DMS114 treated with DMSO at 0.1 percent for 48 hours (cell line): ENCODE measurements around the gene AUTS2.

Source experiments
- DNase-seq: peaks from one replicate; lab custom pipeline; 2025; ENCODE audit not compliant: unreplicated experiment; lab: John Stamatoyannopoulos, UW

AUTS2 gene

DNA sequence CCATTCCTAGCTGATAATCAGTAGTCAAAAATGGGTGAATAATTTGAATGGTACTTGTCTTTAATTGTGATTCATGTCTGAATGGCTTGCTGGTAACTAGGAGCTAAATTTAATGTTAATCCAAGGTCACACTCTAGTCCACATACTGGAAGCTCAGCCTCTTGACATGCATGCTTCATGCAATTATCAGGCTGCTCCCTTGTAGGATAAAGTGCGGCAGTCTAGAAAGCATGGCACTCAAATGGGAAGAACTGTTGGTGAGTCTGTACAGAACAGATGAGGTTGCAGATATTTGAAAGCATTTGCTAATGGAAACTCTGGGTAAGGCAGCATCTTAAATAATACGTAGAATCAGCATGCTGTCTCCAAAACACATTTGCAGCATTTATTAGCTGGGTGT, 499.4 kb downstream of the AUTS2 start:
- no peak for DNase-seq

DNA sequence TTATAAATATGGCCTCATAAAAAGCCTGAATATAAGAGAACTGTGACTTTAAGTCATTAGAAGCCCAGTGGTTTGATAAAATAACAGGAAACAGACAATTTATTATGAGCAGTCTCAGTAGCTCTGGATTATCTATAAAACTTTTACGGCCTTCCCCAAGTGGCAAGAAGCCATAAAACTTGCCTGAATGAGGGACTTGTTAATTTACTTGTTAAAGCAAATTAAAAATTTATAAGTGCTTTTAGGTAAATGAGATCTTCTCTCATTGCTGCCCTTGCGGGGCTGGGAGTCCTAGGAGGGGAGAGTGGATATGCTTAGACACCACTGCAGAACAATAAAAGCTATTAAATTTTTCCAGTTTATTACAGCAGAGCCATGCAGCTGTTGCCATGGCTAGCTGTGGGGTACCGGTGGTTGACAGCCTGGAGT, 499.9 kb downstream of the AUTS2 start:
- no peak for DNase-seq

DNA sequence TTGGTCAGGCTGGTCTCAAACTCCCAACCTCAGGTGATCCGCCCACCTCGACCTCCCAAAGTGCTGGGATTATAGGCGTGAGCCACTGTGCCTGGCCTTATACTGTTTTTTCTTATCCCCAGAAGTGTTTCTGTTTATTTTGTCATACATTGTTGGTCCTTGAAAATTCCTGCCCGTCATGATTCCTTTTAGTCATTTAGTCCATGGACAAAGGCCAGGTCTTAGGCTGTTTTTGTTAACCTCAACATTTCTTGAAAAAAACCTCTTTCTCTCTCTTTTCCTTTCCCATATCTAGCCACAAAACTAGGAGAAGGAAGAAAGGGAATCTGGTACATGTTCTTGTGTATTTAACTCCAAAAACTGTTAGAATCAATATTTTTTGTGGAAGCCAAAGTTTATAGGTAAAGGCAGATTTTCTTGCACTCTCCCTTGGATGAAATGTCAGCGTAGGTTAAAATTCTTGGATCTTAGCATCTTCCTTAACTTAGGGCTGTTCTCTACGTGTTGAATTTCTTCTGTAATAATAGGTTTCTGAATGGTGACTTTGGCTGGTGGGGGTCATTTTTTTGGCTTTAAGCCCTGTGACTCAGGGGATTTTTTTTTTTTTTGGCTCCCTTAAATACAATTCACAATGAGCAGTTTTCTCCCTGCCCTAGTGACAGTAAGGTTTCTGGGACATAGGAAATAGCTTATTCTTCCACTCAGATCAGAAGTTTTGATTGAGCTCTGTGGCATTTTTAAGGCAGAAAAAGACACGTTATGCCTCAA, 500.8 kb downstream of the AUTS2 start:
- no peak for DNase-seq

DNA sequence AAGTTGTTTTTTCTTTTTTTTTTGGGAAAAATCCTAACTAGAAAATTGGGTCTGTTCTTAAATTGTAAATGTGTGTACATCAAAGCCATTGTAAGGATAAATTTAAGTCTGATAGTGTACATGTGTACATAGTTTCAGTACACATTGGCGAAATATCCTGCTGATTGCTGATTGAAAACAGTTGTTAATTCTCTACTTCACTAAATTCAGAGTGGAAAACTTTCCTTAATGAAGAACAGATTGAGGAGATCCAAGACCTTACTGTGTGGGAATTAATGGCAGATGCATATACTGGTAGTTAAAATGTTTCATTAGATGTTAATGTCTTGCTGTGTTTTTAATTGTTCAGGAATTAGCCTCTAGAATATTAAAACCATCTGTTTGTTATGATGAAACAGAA, 506.0 kb downstream of the AUTS2 start:
- DNase-seq, result no peak

DNA sequence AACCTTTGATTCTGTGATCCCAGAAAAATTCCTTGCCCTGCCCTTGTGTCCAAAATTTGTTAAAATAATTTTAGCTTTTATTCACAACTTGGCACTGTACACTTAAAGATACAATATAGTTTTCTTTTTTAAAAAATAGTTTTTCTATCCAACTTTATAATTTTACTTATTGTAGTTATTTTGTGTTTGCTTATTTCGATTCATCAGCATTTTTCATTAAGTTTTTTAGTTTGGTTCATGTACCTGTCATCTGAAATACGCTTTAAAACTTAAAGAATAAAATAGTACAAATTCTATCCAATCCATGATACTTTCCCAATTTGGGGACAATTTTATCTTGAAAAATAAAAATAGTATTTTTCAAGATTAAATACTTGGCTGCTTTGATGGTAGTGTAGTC, 514.8 kb downstream of the AUTS2 start:
- no peak for DNase-seq

DNA sequence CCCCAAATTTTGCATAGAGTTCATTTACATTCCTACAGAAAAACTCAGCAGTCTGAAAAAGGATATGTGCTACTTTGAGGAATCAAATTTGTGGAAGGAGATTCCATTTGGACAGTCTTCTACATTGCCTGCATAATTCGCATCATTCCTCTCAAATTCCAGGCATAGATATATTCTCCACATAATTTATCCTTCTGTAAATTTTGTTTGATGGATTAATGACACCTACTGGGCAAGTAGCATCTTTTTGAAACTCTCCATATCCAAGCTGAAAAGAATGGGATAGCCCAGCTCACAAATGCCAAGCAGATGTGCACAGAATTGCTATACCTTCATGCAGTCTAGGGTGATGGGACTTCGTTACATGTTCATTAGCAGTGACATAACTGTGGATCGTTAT, 515.3 kb downstream of the AUTS2 start:
- no peak for DNase-seq

DNA sequence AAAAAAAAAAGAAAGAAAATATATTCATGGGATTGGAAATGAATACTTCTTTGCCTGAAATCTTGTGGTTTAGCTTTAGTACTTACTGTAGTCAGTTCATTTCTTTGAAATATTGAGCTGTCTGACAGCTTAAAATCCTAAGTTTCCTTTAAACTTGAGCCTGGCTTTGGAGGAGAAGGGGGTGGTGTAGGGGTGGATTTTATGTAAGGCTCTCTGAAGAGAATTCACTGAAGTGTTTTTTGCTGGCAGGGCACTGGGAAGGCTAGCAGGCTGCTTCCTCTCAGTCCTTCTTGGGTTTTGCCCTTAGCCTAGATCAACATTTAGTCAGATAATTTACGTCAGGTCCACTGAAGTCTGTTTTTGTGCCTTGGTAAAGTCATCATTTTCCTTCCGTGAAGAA, 516.5 kb downstream of the AUTS2 start:
- no peak for DNase-seq

DNA sequence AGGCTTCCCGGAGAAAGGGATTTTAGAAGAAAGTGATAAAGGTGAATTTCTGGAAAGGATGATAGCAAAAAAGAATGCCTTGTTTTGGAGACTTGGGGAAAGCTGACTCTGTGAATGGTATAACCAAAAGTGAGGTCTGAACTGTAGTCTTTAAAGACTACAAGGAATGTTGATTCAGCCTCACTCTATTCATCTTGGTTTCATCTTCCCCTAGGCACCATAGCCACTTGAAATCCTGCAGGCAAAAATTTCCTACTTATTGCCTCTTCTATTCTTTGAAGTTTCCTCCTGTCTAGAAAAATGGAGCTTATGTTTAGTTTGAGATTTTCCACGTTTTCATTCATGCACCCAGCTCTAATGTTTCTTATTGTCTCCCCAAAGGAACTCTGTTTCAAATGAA, 518.0 kb downstream of the AUTS2 start:
- DNase-seq, result no peak

DNA sequence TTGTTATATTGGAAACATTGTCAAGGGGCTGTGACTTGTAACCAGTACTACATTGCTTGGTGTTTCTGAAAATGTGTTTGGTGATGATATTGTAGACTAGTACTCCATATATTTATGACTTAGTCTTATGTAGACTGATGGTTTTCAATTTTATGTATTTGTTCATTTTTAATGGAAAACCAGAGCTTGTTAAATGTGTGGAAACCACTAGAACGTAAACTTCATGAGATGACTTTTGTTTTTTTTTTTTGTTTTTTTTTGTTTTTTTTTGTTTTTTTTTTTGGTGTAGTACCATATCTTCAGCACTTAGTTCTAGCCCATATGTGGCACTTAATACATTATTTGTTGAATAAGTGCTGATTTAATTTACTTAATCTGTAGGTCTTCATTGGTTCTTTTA, 518.6 kb downstream of the AUTS2 start:
- no peak for DNase-seq

DNA sequence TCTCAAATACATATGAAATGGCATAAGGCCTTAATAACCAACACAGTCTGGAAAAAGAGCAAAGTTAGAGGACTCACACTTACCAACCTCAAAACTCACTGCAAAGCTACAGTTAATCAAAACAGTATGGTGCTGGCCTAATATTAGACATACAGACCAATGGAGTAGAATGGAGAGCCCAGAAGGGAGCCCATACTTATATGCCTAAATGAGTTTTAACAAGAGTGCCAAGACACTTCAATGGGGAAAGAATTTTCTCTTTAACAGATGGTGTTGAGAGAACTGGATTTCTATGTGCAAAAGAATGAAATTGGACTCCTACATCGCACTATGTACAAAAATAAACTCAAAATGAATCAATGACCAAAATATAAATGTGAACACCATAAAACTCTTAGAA, 522.6 kb downstream of the AUTS2 start:
- DNase-seq, result no peak

DNA sequence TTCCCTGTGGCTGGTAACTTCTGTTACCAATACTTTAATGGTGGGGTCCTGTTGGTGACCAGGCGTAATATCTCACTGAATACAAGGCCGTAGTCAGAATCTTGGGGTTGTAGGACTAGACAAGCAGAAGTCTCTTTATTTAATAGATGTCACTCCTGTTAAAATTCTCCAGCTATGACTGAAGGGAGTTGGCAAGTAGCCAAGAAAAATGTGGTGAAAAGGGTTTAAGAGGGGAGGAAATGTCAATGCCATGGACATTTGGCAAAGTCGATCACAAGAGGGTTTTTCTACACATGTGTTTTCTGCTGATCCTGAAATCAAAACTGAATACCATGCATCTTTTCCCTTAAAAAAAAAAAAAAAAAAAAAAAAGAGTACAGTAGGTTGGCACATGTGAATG, 533.5 kb downstream of the AUTS2 start:
- DNase-seq, result no peak

DNA sequence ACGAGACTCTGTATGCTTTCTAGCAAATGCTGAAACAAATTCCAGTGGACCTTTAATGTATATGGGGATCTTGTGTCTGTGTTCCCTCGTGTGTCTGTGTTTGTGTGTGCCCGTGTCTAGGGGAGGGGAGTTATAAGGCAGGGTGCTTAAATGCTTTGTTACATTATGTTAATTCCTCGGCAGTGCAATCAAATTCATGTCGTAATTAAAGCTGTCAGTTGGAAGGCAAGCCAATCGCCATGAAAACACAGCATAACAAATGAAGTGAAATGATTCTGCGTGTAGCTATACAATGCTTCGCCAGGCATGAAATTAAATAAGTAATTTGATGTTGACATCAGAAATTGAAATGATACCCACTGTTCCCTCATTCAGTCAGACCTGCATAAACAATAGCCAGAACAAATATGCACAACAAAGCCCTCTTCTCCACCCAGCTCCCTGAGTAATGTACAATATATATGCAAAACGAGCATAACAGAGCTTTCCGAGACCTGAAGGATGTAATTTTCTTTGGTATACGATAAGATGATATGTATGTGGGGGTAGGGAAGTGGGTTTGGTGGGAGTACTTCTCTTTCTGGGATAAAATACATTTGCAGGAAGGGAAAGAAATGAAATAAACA, 534.1 kb downstream of the AUTS2 start:
- no peak for DNase-seq

DNA sequence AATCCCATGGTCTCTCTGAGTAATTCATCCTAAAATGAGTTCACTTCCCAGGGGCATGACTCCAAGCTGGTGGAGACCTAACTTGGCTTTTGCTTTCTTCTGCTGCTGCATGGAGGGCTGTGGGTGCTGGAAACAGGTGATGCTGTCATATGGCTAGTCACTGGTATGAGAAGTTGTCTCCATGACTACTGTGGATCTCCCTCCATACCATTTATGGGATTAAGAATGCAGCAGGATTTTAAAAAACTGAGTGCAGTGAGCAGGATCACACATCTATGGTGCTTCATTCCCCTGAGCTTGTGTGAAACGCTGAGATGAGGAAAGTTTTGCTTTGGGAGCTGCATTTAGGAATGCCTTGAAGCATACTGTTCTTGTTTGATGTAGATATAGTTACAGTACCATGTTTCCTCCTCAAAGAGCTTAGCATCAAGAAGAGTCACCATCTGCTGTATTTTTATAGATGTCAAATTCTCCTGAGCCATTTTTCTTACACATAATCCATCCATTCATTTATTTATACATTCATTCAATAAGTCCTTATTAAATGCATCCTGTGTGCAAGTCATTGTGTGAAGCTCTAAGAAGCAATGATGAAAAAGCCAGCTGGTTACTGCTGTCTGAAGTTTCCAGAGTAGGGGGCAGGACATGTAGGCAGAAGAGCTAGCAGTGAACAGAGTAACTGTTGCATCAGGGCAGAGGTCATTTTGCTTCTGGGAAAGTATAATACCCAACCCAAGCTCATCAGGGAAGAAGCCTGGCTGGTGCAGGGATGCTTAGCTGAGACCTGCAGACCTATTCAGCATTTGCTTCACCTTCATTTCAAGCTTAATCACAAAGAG, 534.8 kb downstream of the AUTS2 start:
- DNase-seq, result no peak

DNA sequence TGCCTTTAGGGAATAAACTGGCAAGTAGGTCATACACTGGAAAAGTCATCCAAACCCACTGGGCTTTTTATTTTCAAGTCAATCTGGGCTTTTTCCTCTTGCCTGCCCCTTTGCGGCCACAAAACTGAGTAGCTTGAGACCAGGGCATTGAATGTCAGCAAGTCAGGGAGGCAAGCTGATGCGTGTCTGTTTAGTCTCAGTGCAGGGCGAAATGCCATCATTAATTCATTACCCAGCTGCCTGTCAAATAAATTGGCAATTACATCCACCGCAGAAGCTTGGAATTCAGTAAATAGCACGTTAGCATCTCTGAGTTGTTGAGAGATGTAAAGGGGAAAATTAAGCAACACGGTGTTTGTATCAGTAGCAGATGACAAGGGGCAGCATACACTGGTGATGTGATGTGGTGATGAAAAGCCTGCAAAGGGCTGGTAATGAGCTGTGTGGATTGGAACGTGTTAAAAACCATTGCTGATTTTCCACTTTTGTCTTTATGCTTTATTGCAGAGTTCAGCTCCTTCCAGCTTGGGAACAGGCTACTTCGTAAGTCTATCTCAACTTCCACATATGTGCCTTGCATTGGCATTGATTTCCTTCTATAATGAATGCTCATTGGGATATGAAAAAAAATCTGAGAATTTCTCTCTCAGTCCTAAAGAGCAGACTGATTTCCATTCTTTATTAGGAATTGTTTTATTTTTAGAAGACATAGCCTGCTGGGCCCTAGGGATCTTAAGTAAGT, 535.9 kb downstream of the AUTS2 start:
- no peak for DNase-seq

DNA sequence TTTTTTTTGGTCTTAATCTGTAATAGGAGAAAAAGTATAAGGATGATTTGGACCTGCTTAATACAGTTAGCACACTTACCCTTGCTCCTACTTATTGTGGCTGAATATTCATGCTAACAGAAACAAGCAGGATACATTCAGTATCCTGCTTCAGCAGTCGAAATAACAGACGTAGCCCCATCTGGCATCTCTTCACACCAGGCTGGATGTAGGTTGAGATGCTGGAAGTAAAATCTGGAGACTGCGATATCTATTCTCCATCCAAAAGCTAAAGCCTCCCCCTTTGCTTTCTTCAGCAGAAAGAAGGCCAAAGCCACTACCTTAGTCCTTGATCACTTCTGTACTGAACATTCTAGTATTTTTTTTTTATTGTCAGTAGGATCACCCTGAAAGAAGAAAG, 537.4 kb downstream of the AUTS2 start:
- DNase-seq, result no peak

DNA sequence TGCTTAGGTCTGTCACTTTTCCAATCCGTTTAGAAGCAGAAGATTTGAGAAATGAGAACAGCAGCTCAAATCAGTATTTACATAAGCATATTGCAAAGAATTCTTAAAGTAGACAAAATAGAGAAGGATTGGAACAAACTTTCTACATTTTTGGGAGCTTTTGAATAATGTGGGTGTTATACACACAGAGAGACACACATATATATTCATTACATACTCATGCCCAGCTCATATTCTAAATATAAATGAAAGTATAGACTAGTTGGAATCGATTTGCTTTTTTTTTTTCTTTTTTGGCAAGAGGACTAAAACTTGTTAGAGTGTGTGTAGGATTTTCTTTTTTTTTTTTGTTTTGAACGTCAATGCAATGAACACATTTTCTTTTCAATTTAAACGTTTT, 538.9 kb downstream of the AUTS2 start:
- no peak for DNase-seq

DNA sequence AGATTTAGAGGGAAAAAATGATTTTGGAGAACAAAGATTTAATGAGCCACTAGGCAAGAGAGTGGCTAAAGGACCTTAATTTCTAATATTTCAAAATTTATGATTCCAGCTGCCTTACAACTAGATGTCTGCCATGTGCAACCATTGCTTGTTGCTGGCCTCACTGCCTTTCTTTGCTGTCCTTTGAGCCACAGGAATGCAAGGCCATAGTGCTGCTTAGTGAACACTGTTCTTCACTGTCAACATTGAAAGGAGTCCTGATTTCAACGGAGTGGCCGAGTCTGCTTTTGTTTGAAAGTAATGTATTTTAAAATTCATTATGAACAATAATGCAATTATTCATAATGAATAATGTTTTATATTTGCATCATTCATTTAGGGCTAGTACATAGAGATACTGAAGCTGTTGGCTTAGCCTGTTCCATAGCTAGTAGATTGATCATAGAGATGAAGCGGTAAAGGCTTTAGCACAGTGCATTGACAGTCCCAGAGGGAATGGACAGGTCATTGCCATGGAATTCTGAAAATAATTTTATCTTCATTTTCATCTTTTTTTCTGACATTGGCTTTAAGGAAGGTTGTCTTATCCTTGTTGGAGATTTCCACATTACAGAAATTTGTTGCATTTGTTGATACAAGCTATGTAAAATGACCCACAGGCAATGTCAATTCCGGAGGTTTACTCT, 544.1 kb downstream of the AUTS2 start:
- no peak for DNase-seq

DNA sequence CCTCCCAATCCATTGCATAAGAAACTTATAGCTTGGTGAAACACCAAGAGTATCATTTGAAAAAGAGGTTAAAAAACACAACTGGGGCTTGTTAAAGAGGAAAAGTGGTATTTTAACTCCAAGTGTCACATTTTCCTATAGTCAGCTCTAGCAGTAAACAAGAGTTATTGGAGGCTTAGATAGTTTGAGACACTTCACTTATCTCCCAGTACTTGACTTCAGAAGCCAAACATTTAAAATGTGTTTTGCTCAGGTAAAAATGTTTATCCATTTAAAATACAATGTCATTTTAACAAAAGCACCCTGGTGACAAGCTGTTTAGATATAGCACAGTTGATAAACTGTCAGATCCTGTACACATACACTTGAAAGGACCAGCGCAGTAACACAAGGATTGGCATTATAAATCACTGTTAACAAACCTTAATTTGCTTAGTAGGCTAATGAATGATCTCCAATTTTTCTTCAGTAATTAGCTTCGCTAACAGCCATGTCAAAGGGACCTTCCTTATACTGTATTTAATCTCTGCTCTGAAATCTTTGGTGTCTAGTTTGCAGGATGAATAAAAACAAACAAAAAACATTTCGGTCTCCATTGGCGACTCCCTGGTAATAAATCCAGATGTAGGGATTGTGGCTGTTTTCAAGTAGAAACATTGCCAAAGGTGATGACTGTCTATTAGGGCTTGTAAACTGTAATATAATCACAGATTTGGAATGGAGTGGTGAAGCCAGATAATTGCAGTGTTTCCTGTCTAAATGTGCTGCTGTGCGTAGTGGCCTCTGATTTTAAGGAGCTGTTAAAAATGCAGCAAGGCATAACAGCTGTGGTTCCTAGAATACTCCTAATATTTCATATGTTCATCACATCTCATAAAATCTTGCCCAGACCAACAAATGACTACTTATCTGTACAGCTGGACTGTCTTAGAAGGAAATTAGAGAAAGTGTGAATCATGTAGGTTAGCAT, 545.1 kb downstream of the AUTS2 start:
- no peak for DNase-seq

DNA sequence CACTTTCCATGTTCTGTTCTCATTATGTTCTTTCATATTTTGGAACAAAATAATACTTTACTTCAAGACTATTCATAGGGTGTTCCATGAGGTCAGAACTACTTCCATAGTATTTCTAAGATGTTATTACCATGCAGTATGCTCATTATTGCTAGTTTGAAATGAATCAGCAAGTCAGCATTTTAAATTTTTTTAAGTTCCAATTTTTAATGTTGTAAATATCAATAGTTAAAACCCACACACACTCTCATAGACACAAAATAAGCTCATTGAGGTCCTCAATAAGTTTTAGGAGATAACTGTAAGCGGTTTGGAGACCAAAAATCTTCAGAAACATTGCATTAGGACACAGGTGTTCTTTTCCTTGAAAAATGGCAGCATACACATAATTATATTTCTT, 550.7 kb downstream of the AUTS2 start:
- DNase-seq, result no peak

DNA sequence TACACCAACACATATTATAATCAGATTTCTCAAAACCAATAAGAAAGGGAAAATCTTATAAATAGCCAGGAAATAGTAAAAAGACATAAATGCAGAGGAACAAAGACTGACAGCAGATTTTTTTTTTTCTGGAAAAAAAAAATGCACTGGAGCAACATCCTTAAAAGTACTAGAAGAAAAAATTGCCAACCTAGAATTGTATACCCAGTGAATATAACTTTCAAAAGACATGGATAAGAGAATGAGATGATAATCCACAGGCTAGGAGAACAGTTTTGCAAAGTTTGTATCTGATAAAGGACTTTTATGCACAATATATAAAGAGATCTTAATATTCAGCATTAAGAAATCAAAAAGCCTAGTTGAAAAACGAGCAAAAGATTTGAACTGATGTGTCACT, 554.0 kb downstream of the AUTS2 start:
- DNase-seq, result no peak
